Esophagus muscularis mucosa (tissue), 4 donors: ENCODE results near the gene NFATC3. TPM values are rescaled to one million over a fixed set of nuclear protein-coding genes. Genes with fewer than 3 reads are reported as not detected.
A peak's percentile ranks its signal among the peaks of the same experiment; 100 is the strongest.

ENCODE experiments used
- DNase-seq: peaks from one replicate; pipeline ENCODE4 v3.0.0-alpha.2; 2017; ENCODE audit errors: extremely low spot score
- H3K27ac ChIP-seq, 4 donors: fragments of 200-600 bp; sonication (generic); replicated peaks in 1 of 4; 1 replicate in 3 of 4; 2 replicates in 1 of 4; pipeline ENCODE4 v1.5.1; 2016 to 2019; ENCODE audit warnings: mild to moderate bottlenecking in 1 of 4
- H3K27me3 ChIP-seq, 4 donors: fragments of 200-600 bp; sonication (generic); one replicate each; pipeline versions ENCODE4 v1.5.1 to v1.6.0; 2016 to 2019
- H3K36me3 ChIP-seq, 4 donors: fragments of 200-600 bp; sonication (generic); one replicate each; pipeline ENCODE4 v1.5.1; 2016 to 2019
- H3K4me1 ChIP-seq, 4 donors: fragments of 200-600 bp; sonication (generic); one replicate each; pipeline ENCODE4 v1.5.1; 2016 to 2019
- H3K4me3 ChIP-seq, 4 donors: fragments of 200-600 bp; sonication (generic); 1 replicate in 2 of 4; 2 replicates in 2 of 4; pipeline ENCODE4 v1.5.1; 2016 to 2019; ENCODE audit warnings: mild to moderate bottlenecking in 4 of 4, moderate library complexity in 1 of 4
- H3K9me3 ChIP-seq, 4 donors: fragments of 200-600 bp; sonication (generic); 1 replicate in 3 of 4; 2 replicates in 1 of 4; pipeline ENCODE4 v1.5.1; 2016 to 2019
- EP300 ChIP-seq: sonication (generic); formaldehyde crosslinking; IDR thresholded peaks from one replicate; pipeline ENCODE4 v1.6.1; 2017; ENCODE audit warnings: antibody characterized with exemption
- POLR2A ChIP-seq: fragments of 450-650 bp; IDR thresholded peaks from one replicate; pipeline ENCODE4 v1.6.1; 2017; ENCODE audit warnings: antibody characterized with exemption, moderate library complexity, mild to moderate bottlenecking, low read depth
- POLR2AphosphoS5 ChIP-seq, 2 donors: sonication (generic); formaldehyde crosslinking; IDR thresholded peaks; one replicate each; pipeline ENCODE4 v1.6.1; 2017; ENCODE audit warnings: antibody characterized with exemption in 2 of 2
- WGBS: methylation state at CpG from one replicate; pipeline ENCODE4 v1.1.5; 2018; 5-methylcytosine and 5-hydroxymethylcytosine counted together
- intact Hi-C: fragments of 100-400 bp; cut with DNase I; formaldehyde crosslinking; loops from one replicate; pipeline ENCODE4 v1.15.1; 2023
- total RNA-seq, 4 donors: library from RNA; depleted of rRNA; stranded (reverse); fragments of >200 nt; gene quantifications; one replicate each; pipeline versions ENCODE4 v1.1.0 to v1.2.1, GENCODE V29; 2016
- TF ChIP-seq, protein P1 (sequence below), 3 experiments: fragments of 200-600 bp in 2 of 3; fragments of 450-650 bp in 1 of 3; sonication (generic) in 2 of 3; IDR thresholded peaks; one replicate each; pipeline ENCODE4 v1.5.1; 2017 to 2019; ENCODE audit warnings: antibody characterized with exemption in 3 of 3, mild to moderate bottlenecking in 2 of 3, moderate library complexity in 1 of 3

NFATC3 gene
- total RNA-seq, 4 donors from 2014 or later, result 44.6 to 56.8 (median 50.8) TPM

DNA sequence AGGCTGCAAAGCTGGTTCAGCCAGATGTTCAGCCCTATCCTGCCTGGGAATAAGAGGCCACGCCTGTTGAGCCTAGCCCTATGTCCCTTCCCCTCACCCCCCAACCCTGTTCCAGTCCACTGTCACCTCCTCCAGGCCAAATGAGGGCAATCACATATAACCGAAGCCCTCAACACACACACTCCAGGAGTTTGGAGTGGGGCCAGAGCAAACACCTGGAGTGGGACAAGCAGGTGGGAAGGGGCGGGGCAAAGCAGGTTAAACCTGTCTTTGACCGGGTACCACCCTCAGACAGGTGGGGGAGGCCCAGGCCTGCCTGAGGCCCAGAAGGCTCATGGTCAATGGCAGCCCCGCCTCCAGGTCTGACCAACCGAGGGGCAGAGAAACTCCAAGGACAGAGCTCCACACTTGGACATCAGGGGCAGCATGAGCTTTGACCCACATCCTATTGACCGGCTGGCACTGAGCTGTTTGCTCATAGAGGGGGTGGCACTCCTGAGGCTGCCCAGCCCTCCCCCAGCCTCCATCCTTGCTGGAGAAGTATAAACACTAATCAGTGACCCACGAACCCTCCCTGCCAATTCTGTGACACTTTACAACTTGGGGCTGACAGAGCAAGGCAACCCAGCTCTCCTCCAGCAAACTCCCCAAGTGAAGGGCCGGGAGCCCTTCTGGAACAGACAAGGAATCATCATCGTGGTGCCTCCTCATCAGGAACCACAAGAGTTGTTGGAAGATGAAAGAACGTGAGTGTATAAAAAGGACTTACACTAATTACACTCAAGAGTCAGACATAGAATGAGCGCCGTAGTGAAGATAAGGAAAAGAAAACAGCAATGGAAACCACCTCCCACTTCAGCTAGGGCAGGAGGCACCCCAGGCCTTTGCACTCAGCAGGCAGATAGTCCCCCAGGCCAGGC lies 149.3 kb downstream of the NFATC3 start:
- H3K4me3 ChIP-seq, result no peak overlapping the region
- H3K9me3 ChIP-seq, result no peaks in the 10 kb centered on the region
- peaks cover 24 to 49% (median 28%) of the 10 kb centered on the region in 4 donors for H3K4me1 ChIP-seq
- H3K27ac ChIP-seq, result peak overlapping the region in 2 of 4 donors; percentile 85
- 69% methylated on average over 12 of the region's 13 CpGs for WGBS
- peaks cover 0 to 20% (median 13%) of the 10 kb centered on the region in 4 donors for H3K36me3 ChIP-seq
- no peak for DNase-seq
- intact Hi-C loops, result loop anchor here (5.0 kb wide), 1 partner anchor 147 kb away; the partner anchor contains the start of gene NFATC3
- TF ChIP-seq POLR2AphosphoS5 (IDR thresholded peaks at IDR 0.05), result no peak
- TF ChIP-seq, protein P1, sequence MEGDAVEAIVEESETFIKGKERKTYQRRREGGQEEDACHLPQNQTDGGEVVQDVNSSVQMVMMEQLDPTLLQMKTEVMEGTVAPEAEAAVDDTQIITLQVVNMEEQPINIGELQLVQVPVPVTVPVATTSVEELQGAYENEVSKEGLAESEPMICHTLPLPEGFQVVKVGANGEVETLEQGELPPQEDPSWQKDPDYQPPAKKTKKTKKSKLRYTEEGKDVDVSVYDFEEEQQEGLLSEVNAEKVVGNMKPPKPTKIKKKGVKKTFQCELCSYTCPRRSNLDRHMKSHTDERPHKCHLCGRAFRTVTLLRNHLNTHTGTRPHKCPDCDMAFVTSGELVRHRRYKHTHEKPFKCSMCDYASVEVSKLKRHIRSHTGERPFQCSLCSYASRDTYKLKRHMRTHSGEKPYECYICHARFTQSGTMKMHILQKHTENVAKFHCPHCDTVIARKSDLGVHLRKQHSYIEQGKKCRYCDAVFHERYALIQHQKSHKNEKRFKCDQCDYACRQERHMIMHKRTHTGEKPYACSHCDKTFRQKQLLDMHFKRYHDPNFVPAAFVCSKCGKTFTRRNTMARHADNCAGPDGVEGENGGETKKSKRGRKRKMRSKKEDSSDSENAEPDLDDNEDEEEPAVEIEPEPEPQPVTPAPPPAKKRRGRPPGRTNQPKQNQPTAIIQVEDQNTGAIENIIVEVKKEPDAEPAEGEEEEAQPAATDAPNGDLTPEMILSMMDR (IDR thresholded peaks at IDR 0.05), result no peak
- TF ChIP-seq POLR2A, result no peak
- TF ChIP-seq EP300, result no peak
- H3K27me3 ChIP-seq, result no peaks in the 10 kb centered on the region

DNA sequence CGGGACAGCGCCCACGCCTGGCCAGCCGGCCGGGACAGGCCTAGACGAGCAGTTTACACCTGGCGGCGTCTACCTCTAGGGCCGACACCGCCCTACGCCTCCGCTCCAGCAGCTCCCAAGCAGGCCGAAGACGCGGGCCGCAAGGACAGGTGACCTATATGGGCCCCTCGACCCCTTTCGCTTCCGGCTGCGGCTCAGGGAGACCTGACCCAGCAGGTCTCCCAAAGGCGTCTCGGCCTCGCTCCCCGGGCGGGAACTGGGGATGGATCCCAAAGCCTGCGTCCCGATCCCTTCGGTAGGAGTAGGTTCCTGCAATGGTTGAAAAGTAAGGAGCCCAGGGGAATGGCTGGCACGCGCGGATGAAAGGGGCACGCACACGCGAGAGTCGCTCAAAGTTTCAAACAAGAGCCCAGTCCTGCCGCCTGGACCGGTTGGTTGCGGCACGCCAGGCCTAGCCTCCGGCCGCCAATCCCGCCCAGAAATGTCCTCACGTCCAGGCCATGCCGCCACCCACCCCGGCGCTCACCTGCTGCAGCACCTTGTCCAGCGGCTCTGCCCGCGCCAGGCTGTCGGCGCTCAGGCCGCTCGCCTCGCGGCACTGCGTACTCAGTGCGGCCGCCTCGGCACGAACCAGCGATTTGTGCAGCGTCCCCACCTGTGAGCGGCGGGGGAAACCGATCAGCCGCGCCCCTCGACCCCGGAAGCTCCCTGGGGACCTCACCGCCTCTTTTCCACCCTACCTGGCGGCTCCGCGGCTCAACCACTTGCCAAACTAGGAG lies 150.1 kb downstream of the NFATC3 start:
- H3K4me3 ChIP-seq, result peak overlapping the region; percentile 61 to 75 (median 68)
- no peaks in the 10 kb centered on the region for H3K9me3 ChIP-seq
- DNase-seq, result no peak
- peaks cover 24 to 54% (median 36%) of the 10 kb centered on the region in 4 donors for H3K4me1 ChIP-seq
- TF ChIP-seq POLR2A (no peak), POLR2AphosphoS5 (IDR thresholded peaks at IDR 0.05) (no peak), EP300 (no peak)
- TF ChIP-seq, protein P1 (IDR thresholded peaks at IDR 0.05), result no peak
- peak overlapping the region; percentile 85 to 89 (median 86) for H3K27ac ChIP-seq
- no peaks in the 10 kb centered on the region for H3K27me3 ChIP-seq
- intact Hi-C loops, result loop anchor here (5.0 kb wide), 1 partner anchor 148 kb away; the partner anchor contains the start of gene NFATC3
- H3K36me3 ChIP-seq, result peaks cover 0 to 16% (median 9%) of the 10 kb centered on the region in 4 donors
- 74% methylated on average over 35 of the region's 73 CpGs for WGBS

GRCh38 chr16:68235887-68236136 lies 150.6 kb downstream of the NFATC3 start, which contains the start of gene ESRP2:
Gene ESRP2 (minus strand): TSS chr16:68236127. CDS start chr16:68236045, 82 bp downstream.
- peak within 1 kb of the TSS; percentile 85 to 89 (median 86) for H3K27ac ChIP-seq
- intact Hi-C loops, result loop anchor here (5.0 kb wide), 1 partner anchor 149 kb away; the partner anchor contains the start of gene NFATC3
- H3K9me3 ChIP-seq, result no peaks in the 10 kb centered on the region
- no peaks in the 10 kb centered on the region for H3K27me3 ChIP-seq
- H3K4me1 ChIP-seq, result peaks cover 24 to 55% (median 36%) of the 10 kb centered on the region in 4 donors
- H3K36me3 ChIP-seq, result peaks cover 0 to 12% (median 5%) of the 10 kb centered on the region in 4 donors
- no peak for DNase-seq
- no peak for TF ChIP-seq POLR2AphosphoS5 (IDR thresholded peaks at IDR 0.05)
- TF ChIP-seq POLR2A, result no peak
- TF ChIP-seq, protein P1 (IDR thresholded peaks at IDR 0.05), result no peak
- no peak for TF ChIP-seq EP300
- H3K4me3 ChIP-seq, result peak within 1 kb of the TSS; percentile 61 to 75 (median 68)
- WGBS, result no CpG with 5 or more reads among the region's 36 CpGs

DNA sequence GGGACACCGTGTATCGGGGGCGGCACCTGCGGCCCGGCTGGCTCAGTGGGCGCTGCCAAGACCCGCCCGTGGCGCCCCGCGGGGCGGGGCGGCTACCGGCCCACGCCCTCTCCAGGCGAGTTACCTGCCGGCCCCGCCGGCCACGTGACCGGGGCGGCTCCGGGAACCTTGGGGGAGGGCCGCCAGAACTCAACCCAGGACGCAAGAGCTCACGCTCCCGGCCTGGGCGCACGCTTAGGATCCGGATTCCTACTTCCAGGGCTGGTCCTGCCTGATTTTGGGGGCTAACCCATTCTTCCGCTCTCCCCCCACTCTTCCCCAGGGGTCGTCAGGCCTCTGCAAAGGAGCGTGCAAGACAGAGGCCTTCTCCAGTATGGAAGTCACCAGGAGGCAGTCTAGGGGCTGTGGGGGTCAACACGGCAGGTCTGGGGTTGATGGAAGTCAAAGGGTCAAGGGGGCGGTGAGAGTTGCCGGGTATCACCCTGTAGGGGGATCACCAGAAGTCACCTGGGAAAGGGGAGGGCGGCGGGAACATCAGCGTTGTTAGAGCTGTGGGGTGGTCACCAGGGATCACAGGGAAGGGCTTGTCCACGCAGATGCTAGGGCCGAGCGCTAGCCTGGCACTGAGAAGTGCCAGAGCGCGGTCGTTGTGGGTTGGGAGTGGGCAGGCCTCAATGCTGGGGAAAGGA lies 151.1 kb downstream of the NFATC3 start:
- Histone ChIP-seq H3K9me3 (no peaks in the 10 kb centered on the region), H3K4me1 (peaks cover 24 to 55% (median 36%) of the 10 kb centered on the region in 4 donors), H3K27ac (peak overlapping the region; percentile 85 to 89 (median 86)), H3K36me3 (peaks cover 0 to 8% (median 5%) of the 10 kb centered on the region in 4 donors), H3K27me3 (no peaks in the 10 kb centered on the region), H3K4me3 (peak overlapping the region; percentile 61 to 75 (median 68))
- 36% methylated on average over 14 of the region's 45 CpGs for WGBS
- TF ChIP-seq, protein P1 (IDR thresholded peaks at IDR 0.05), result no peak
- TF ChIP-seq EP300 (no peak), POLR2AphosphoS5 (IDR thresholded peaks at IDR 0.05) (peak in 1 of 2 donors; percentile 3), POLR2A (no peak)
- DNase-seq, result no peak
- intact Hi-C loops, result loop anchor here (5.0 kb wide), 1 partner anchor 149 kb away; the partner anchor contains the start of gene NFATC3
